Stimulated activated CD4-positive, alpha-beta T cell treated with anti-CD3 and anti-CD28 coated beads, Interleukin-4, amount 100 ng/mL, for 48 hours (primary cell): ENCODE measurements around the gene CCDC24.

ENCODE experiments used
- DNase-seq, 2 donors: peaks; one replicate each; pipeline ENCODE4 v3.0.0-alpha.2; 2020; ENCODE audit warnings: low read depth in 2 of 2

CCDC24 gene

GRCh38 chr1:43997295-43997999 lies 6.0 kb downstream of the CCDC24 start:
- DNase-seq, result no peak

- no peak for DNase-seq
These were observed 6.6 kb downstream of the CCDC24 start for GRCh38 chr1:43998000-43998378.

DNA sequence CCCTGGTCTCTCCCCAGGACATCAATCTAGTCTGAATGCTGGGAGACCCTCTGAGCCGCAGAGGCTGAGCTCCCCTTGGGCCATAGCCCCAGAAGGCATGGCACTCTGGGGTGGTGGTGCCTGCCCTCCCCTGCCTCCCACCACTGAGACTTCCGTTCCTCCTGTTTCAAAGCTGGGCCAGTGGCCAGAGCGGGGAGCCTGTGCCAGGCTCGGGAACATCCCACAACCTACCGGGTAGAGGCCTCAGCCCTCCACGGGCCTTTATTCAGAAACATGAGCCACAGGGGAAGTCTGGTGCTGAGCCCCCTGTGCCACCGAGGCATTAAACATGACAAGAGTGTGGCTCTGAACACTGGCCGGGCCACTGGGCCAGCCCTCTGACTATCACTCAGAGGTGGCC lies 8.1 kb downstream of the CCDC24 start:
- no peak for DNase-seq

DNA sequence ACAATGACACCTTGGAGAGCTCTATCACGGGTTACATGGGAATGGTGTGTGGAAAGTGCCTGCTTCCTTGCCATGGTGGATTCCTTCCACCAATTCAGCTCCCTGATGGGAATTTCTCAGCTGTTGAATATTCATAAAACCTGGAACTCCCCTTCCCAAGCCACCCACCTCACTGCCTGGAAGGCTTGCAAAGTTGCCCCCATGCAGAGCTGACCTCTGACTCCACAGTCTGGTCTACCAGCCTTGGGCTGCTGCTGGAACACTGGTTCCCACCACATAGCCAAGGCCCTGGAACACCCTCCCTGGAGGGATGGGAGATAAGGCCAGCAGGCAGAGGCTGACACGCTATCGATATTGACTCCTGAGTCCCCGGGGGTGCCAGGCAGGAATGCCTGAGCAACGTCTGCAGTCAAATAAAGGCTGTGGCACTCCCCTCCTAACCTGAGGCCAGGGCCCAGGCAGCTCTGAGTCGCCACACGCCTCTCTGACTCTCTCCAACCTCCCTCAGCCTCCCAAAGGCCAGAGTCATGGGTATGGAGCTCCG lies 8.8 kb downstream of the CCDC24 start:
- no peak for DNase-seq

GRCh38 chr1:44002165-44002564 lies 10.8 kb downstream of the CCDC24 start:
- no peak for DNase-seq

- no peak for DNase-seq
These were observed 11.3 kb downstream of the CCDC24 start for GRCh38 chr1:44002606-44003157.

- no peak for DNase-seq
These were observed 16.9 kb downstream of the CCDC24 start for GRCh38 chr1:44008259-44008658.

GRCh38 chr1:44010935-44011471 lies 19.6 kb downstream of the CCDC24 start:
- DNase-seq, result no peak

DNA sequence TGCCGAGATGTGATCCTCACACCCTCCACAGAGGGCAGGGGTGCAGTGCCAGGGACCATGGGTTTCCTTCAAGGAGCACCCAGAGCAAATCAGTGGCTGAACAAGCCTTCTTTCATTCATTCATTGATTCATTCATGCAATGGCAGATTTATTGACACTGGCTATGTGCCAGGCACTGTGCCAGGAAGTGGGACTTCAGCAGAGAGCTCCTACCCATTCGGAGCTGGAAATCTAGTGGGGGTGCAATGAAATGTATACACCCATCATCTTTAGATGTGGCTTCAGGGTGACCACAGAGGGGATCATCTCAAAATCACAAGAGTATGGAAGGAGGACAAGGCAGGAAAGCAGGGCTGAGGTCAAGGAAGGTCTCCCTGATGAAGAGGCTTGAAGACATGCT lies 21.0 kb downstream of the CCDC24 start:
- no peak for DNase-seq

- DNase-seq, result no peak
These were observed 21.7 kb downstream of the CCDC24 start for GRCh38 chr1:44012941-44013609.

GRCh38 chr1:44013949-44014348 lies 22.6 kb downstream of the CCDC24 start:
- no peak for DNase-seq

DNA sequence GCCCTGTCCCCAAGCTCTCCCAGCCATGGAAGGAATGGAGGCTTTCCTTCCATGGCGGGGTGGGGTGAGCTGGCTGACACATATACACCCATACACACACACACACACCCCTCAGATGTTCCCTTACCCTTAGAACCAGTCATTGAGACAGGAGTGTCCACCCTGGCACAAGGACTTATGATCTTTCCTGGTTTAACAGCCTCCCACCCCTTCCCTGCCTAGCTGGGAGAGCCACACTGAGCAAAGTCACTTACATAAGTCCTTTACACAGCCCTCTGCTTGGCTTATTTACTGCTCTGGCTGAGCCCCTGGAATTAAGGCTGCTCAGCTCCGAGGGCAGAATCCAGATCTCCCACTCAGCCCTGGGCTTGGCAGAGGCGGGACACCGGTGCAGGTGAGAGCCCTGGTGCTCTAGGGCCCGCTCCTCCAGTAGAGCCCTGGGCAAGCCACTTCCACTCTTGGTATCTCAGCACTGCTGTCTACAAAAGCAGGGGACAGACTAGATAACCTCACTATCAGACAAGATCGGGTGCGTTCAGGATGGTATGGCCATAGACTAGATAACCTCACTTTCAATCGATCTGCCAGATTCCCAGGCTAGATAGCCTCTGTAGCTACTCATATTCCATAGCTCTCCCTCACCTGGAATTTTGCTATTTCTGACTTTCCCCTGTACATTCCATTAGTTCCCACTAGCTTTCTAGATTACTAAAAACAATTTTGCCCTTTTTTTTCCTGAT lies 23.1 kb downstream of the CCDC24 start:
- no peak for DNase-seq

DNA sequence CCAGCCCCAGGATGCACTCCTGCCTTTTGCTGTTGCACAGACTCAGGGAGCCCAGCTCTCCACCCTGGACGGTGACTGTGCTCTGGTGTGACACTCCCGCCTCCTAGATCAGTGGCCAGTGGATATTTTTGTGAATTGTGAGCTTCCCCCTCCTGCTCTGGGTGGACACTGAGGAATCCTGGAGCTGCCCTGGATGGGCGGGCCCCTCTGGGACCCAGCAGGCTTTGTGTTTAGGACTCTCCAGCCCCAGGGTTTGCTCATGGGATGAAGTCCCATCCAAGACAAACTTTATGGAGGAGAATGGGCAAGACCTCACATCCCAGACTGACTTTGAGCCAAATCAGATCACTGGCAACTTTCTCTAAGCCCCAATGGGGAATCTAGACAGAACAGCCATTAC lies 23.8 kb downstream of the CCDC24 start:
- DNase-seq, result no peak

- no peak for DNase-seq
These were observed 24.9 kb downstream of the CCDC24 start for GRCh38 chr1:44016041-44016889.

GRCh38 chr1:44016890-44017400 lies 25.5 kb downstream of the CCDC24 start:
- no peak for DNase-seq

DNA sequence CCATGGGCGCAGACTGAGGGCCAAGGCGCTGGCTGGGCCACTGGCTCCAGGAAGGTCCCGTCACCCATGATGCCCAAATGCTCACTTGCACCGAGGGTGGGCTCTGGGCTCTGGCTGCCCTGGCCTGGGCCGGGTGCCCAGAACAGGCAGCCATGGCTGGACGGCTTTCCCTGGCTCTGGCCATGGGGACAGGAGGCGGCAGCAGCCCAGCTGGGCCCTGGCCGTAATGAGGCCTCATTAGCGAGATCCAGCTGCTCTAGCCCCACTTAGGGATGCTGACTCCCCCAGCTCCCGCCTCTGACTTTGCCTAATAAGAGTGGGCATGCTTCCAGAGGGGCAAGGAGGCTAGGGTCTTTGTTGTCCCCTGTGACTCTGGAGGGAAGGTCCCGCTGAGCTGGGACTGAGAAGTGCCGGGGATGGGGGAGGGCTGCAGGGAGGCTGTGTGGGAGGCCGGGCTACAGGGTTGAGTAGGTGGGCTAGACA lies 28.1 kb downstream of the CCDC24 start:
- no peak for DNase-seq

GRCh38 chr1:44020464-44020863 lies 29.1 kb downstream of the CCDC24 start:
- no peak for DNase-seq

DNA sequence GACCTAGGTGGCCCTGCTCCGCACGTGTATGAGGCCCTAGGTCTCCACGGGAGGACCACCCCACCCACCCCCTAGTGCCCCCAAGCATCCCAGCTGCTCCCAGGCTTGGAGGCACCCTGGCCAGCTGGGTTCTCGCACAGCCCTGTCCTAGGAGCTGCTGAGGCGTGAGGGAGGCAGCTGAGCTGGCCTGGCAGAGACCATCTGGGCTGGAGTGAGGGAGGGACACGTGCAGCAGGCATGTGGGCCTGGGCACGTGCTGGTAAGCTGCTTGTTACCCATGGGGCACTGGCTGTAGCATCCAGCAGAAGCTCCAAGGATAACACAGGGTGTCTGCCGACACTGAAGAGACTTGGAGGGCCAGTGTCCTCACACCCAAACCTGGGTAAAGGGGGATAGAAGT lies 29.8 kb downstream of the CCDC24 start:
- no peak for DNase-seq

DNA sequence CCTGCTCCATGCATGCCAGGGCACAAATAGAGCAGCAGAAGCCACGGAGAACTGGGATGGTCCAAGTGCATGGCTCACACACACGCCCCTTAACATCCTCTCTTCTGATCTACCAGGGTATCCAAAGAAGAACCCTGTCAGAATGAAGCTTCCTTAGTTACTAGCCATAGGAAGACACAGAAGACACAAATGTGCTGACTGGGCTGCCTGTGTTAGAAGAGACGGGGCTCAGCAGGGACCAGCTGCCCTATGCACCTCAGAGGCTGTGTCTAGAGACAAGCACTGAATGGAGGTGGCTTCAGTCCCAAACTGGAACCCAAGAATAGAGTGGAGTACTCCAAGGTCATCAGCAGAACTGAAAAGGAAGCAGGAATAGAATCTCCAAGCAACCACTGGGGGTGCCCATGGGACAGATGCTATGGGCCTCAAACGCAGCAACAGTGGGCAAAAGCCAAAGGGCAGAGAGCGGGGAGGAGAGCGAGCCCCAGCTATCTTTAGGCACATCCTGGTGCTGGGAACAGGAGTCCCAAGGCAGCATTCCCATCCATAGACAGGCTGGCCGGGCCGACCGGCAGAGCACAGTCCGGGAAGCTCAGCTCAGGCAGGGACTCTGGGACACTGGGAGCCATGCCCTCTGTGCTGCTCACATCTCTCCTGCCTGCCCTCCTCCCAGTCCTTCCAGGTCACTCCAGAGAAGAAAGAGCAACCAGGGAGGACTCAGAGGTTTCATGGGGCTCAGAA lies 30.4 kb downstream of the CCDC24 start:
- no peak for DNase-seq
